ENCODE data around the gene MUL1.

MUL1 gene

GRCh38 chr1:20484519-20485462, 23.2 kb downstream of the MUL1 start:
- no peak for DNase-seq

GRCh38 chr1:20483833-20484518, 24.0 kb downstream of the MUL1 start:
- no peak for DNase-seq

- DNase-seq, result no peak
Measured at GRCh38 chr1:20483098-20483832, 24.7 kb downstream of the MUL1 start.

- DNase-seq, result no peak
Measured at GRCh38 chr1:20481643-20482498, 26.1 kb downstream of the MUL1 start.

- no peak for DNase-seq
Measured at GRCh38 chr1:20480951-20481617, 26.9 kb downstream of the MUL1 start.

GRCh38 chr1:20480243-20480944, 27.6 kb downstream of the MUL1 start:
- DNase-seq, result no peak

GRCh38 chr1:20479840-20480239, 28.1 kb downstream of the MUL1 start:
- no peak for DNase-seq

GRCh38 chr1:20478057-20478635, 29.8 kb downstream of the MUL1 start:
- no peak for DNase-seq

GRCh38 chr1:20477348-20478056, 30.4 kb downstream of the MUL1 start:
- peak; percentile 56 for DNase-seq

- no peak for DNase-seq
Measured at GRCh38 chr1:20476265-20477038, 31.5 kb downstream of the MUL1 start.

GRCh38 chr1:20474996-20475395, 33.0 kb downstream of the MUL1 start:
- DNase-seq, result no peak

GRCh38 chr1:20474333-20474975, 33.5 kb downstream of the MUL1 start:
- DNase-seq, result no peak

GRCh38 chr1:20473894-20474293, 34.1 kb downstream of the MUL1 start:
- no peak for DNase-seq

GRCh38 chr1:20472860-20473711, 34.9 kb downstream of the MUL1 start:
- DNase-seq, result peak; percentile 46

GRCh38 chr1:20472121-20472520, 35.8 kb downstream of the MUL1 start:
- no peak for DNase-seq

GRCh38 chr1:20470194-20470593, 37.8 kb downstream of the MUL1 start:
- DNase-seq, result no peak

GRCh38 chr1:20469406-20470076, 38.4 kb downstream of the MUL1 start:
- no peak for DNase-seq

All from fibroblast of upper back skin (primary cell).